Measurements from ENCODE around the gene ANKRD12. TPM values are rescaled to one million over a fixed set of nuclear protein-coding genes. Genes with fewer than 3 reads are reported as not detected.

Gene ANKRD12
- polyA plus RNA-seq, 1 donor from 2014 or later: 32.3 TPM

DNA sequence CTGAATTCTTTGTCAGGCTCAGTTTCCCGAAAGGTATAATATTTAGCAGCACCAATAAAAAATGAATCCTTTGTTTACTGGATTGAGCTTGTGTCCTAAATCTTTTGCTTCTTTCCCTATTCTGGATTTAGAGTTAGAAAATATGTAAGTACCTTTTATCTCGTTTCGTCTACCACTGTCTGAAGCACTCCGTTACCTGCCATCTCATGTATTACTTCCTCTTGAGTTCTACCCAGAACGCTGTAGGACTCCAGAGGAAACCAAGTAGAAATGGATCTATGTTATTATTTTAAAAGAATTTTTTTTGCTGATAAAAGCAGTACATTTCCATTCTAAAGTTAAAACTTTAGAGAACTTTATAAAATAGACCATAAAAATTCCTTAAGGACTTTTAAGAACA, 13.5 kb downstream of the ANKRD12 start:
- no peak overlapping the region for H2AFZ ChIP-seq (ENCODE audit: low read depth, low read length)
- H3K27ac ChIP-seq (ENCODE audit: low read length): no peak overlapping the region
- TF ChIP-seq MXI1 (conservative IDR thresholded peaks at IDR 0.05; ENCODE audit: poor library complexity, severe bottlenecking) (no peak), TAF1 (IDR thresholded peaks at IDR 0.05; ENCODE audit: low read depth) (no peak), EP300 (conservative IDR thresholded peaks at IDR 0.05; ENCODE audit: poor library complexity, severe bottlenecking) (no peak), EZH2 (IDR thresholded peaks at IDR 0.05; ENCODE audit: borderline replicate concordance, insufficient read depth, low read length, poor library complexity, severe bottlenecking) (no peak), POLR2AphosphoS5 (IDR thresholded peaks at IDR 0.05) (no peak), SMC3 (conservative IDR thresholded peaks at IDR 0.05; ENCODE audit: poor library complexity) (no peak), RAD21 (conservative IDR thresholded peaks at IDR 0.05) (no peak)
- TF ChIP-seq, protein P1, sequence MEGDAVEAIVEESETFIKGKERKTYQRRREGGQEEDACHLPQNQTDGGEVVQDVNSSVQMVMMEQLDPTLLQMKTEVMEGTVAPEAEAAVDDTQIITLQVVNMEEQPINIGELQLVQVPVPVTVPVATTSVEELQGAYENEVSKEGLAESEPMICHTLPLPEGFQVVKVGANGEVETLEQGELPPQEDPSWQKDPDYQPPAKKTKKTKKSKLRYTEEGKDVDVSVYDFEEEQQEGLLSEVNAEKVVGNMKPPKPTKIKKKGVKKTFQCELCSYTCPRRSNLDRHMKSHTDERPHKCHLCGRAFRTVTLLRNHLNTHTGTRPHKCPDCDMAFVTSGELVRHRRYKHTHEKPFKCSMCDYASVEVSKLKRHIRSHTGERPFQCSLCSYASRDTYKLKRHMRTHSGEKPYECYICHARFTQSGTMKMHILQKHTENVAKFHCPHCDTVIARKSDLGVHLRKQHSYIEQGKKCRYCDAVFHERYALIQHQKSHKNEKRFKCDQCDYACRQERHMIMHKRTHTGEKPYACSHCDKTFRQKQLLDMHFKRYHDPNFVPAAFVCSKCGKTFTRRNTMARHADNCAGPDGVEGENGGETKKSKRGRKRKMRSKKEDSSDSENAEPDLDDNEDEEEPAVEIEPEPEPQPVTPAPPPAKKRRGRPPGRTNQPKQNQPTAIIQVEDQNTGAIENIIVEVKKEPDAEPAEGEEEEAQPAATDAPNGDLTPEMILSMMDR (IDR thresholded peaks at IDR 0.05; ENCODE audit: poor library complexity, severe bottlenecking): no peak
- TF ChIP-seq, protein P2, sequence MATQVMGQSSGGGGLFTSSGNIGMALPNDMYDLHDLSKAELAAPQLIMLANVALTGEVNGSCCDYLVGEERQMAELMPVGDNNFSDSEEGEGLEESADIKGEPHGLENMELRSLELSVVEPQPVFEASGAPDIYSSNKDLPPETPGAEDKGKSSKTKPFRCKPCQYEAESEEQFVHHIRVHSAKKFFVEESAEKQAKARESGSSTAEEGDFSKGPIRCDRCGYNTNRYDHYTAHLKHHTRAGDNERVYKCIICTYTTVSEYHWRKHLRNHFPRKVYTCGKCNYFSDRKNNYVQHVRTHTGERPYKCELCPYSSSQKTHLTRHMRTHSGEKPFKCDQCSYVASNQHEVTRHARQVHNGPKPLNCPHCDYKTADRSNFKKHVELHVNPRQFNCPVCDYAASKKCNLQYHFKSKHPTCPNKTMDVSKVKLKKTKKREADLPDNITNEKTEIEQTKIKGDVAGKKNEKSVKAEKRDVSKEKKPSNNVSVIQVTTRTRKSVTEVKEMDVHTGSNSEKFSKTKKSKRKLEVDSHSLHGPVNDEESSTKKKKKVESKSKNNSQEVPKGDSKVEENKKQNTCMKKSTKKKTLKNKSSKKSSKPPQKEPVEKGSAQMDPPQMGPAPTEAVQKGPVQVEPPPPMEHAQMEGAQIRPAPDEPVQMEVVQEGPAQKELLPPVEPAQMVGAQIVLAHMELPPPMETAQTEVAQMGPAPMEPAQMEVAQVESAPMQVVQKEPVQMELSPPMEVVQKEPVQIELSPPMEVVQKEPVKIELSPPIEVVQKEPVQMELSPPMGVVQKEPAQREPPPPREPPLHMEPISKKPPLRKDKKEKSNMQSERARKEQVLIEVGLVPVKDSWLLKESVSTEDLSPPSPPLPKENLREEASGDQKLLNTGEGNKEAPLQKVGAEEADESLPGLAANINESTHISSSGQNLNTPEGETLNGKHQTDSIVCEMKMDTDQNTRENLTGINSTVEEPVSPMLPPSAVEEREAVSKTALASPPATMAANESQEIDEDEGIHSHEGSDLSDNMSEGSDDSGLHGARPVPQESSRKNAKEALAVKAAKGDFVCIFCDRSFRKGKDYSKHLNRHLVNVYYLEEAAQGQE (IDR thresholded peaks at IDR 0.05; ENCODE audit: borderline replicate concordance): no peak
- H3K4me2 ChIP-seq (ENCODE audit: low read length): no peak overlapping the region
- H4K20me1 ChIP-seq (ENCODE audit: insufficient read depth): peaks cover 4% of the 10 kb centered on the region
- H3K9me3 ChIP-seq (ENCODE audit: low read length): no peaks in the 10 kb centered on the region
- H3K27me3 ChIP-seq (ENCODE audit: insufficient read depth, low read depth, low read length): no peaks in the 10 kb centered on the region
- H3K9ac ChIP-seq (ENCODE audit: low read length): no peak overlapping the region
- no peak overlapping the region for H3K4me3 ChIP-seq (ENCODE audit: low read length)
- H3K36me3 ChIP-seq (ENCODE audit: insufficient read depth, low read length): no peaks in the 10 kb centered on the region
- no peaks in the 10 kb centered on the region for H3K9me2 ChIP-seq (ENCODE audit: insufficient read depth, low read length)
- peaks cover 85% of the 10 kb centered on the region for H3K79me2 ChIP-seq (replicated peaks; ENCODE audit: insufficient read depth, low read length)
- no peaks in the 10 kb centered on the region for H3F3A ChIP-seq (ENCODE audit: insufficient read depth, low read length, poor library complexity, severe bottlenecking)

DNA sequence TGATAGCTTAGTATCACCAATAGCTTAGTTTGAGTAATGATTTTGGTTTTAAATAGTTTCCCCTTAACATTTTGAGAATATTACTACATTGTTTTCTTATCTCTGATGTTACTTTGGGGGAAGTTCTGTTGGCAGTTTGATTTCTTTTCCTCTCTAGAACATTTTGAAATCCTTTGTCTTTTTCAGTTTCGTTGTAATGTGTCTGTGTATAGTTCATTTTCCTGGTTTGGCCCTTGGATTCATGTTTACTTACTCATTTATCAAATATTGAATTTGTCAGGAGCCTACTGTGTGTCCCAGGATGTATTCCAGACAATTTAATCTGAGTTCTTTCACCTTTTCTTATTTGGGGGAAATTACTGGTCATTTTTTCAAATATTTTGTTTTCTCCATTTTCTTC, 16.7 kb downstream of the ANKRD12 start:
- H3K9me3 ChIP-seq (ENCODE audit: low read length): no peaks in the 10 kb centered on the region
- no peak overlapping the region for H3K4me3 ChIP-seq (ENCODE audit: low read length)
- no peaks in the 10 kb centered on the region for H3K27me3 ChIP-seq (ENCODE audit: insufficient read depth, low read depth, low read length)
- H3K4me2 ChIP-seq (ENCODE audit: low read length): no peak overlapping the region
- H3K27ac ChIP-seq (ENCODE audit: low read length): no peak overlapping the region
- H3K9ac ChIP-seq (ENCODE audit: low read length): no peak overlapping the region
- H3K79me2 ChIP-seq (replicated peaks; ENCODE audit: insufficient read depth, low read length): peaks cover 76% of the 10 kb centered on the region
- H3K9me2 ChIP-seq (ENCODE audit: insufficient read depth, low read length): no peaks in the 10 kb centered on the region
- H3K36me3 ChIP-seq (ENCODE audit: insufficient read depth, low read length): no peaks in the 10 kb centered on the region
- no peaks in the 10 kb centered on the region for H4K20me1 ChIP-seq (ENCODE audit: insufficient read depth)
- no peak overlapping the region for H2AFZ ChIP-seq (ENCODE audit: low read depth, low read length)
- TF ChIP-seq EZH2 (IDR thresholded peaks at IDR 0.05; ENCODE audit: borderline replicate concordance, insufficient read depth, low read length, poor library complexity, severe bottlenecking): no peak
- no peak for TF ChIP-seq MXI1 (conservative IDR thresholded peaks at IDR 0.05; ENCODE audit: poor library complexity, severe bottlenecking)
- TF ChIP-seq, protein P1 (IDR thresholded peaks at IDR 0.05; ENCODE audit: poor library complexity, severe bottlenecking): no peak
- TF ChIP-seq TAF1 (IDR thresholded peaks at IDR 0.05; ENCODE audit: low read depth): no peak
- no peak for TF ChIP-seq RAD21 (conservative IDR thresholded peaks at IDR 0.05)
- no peak for TF ChIP-seq EP300 (conservative IDR thresholded peaks at IDR 0.05; ENCODE audit: poor library complexity, severe bottlenecking)
- TF ChIP-seq, protein P2 (IDR thresholded peaks at IDR 0.05; ENCODE audit: borderline replicate concordance): no peak
- no peak for TF ChIP-seq SMC3 (conservative IDR thresholded peaks at IDR 0.05; ENCODE audit: poor library complexity)
- TF ChIP-seq POLR2AphosphoS5 (IDR thresholded peaks at IDR 0.05): no peak
- H3F3A ChIP-seq (ENCODE audit: insufficient read depth, low read length, poor library complexity, severe bottlenecking): no peaks in the 10 kb centered on the region

Measured in neural cell (in vitro differentiated cells).